ENCODE results near the gene PAX9. TPM values are rescaled to one million over a fixed set of nuclear protein-coding genes. Genes with fewer than 3 reads are reported as not detected.

Gene PAX9
- total and polyA plus RNA-seq, 2 donors from 2014 or later: 0.19 TPM; not detected in 1

GRCh38 chr14:36666416-36667206, 5.0 kb downstream of the PAX9 start:
- FAIRE-seq: no peak
- DNase-seq: peak; percentile 11 to 58 (median 39)
- intact Hi-C loops (cut with DNase I): no loop called here

GRCh38 chr14:36667679-36668078, 6.0 kb downstream of the PAX9 start:
- Histone ChIP-seq H3K9me3 (ENCODE audit: control insufficient read depth in 2 of 3, insufficient read depth in 1 of 3, low read length in 3 of 3) (no peaks in the 10 kb centered on the region), H3K4me1 (ENCODE audit: control insufficient read depth in 2 of 3, insufficient read depth in 2 of 3, low read depth in 1 of 3, low read length in 3 of 3) (peaks cover 0 to 10% (median 0%) of the 10 kb centered on the region in 3 donors), H3K27me3 (ENCODE audit: control insufficient read depth, insufficient read depth, low read length) (peaks cover 73% of the 10 kb centered on the region), H3K9ac (ENCODE audit: low read length in 3 of 3) (no peak overlapping the region), H3K4me3 (ENCODE audit: low read length in 3 of 3) (no peak overlapping the region), H3K27ac (ENCODE audit: low read depth in 2 of 2, low read length in 2 of 2) (no peak overlapping the region), H3K36me3 (ENCODE audit: control insufficient read depth in 2 of 3, insufficient read depth in 3 of 3, low read length in 3 of 3) (no peaks in the 10 kb centered on the region)
- peak in 1 of 5 donors; percentile 21 for DNase-seq
- no peak for FAIRE-seq
- intact Hi-C loops (cut with DNase I): no loop called here
- TF ChIP-seq CTCF (IDR thresholded peaks at IDR 0.05; ENCODE audit: borderline replicate concordance, extremely low read depth, insufficient read depth): no peak

More at GRCh38 chr14:36666416-36667206, 5.0 kb downstream of the PAX9 start:
- no peak overlapping the region for H3K27ac ChIP-seq (ENCODE audit: low read depth in 2 of 2, low read length in 2 of 2)
- no peak overlapping the region for H3K4me3 ChIP-seq (ENCODE audit: low read length in 3 of 3)
- no peak for TF ChIP-seq CTCF (IDR thresholded peaks at IDR 0.05; ENCODE audit: borderline replicate concordance, extremely low read depth, insufficient read depth)
- peaks cover 0 to 14% (median 0%) of the 10 kb centered on the region in 3 donors for H3K4me1 ChIP-seq (ENCODE audit: control insufficient read depth in 2 of 3, insufficient read depth in 2 of 3, low read depth in 1 of 3, low read length in 3 of 3)
- H3K9me3 ChIP-seq (ENCODE audit: control insufficient read depth in 2 of 3, insufficient read depth in 1 of 3, low read length in 3 of 3): no peaks in the 10 kb centered on the region
- H3K9ac ChIP-seq (ENCODE audit: low read length in 3 of 3): no peak overlapping the region
- H3K27me3 ChIP-seq (ENCODE audit: control insufficient read depth, insufficient read depth, low read length): peaks cover 74% of the 10 kb centered on the region
- H3K36me3 ChIP-seq (ENCODE audit: control insufficient read depth in 2 of 3, insufficient read depth in 3 of 3, low read length in 3 of 3): no peaks in the 10 kb centered on the region

- Histone ChIP-seq H3K9ac (ENCODE audit: low read length in 3 of 3) (no peak overlapping the region), H3K4me1 (ENCODE audit: control insufficient read depth in 2 of 3, insufficient read depth in 2 of 3, low read depth in 1 of 3, low read length in 3 of 3) (peaks cover 0 to 3% (median 0%) of the 10 kb centered on the region in 3 donors), H3K27ac (ENCODE audit: low read depth in 2 of 2, low read length in 2 of 2) (no peak overlapping the region), H3K9me3 (ENCODE audit: control insufficient read depth in 2 of 3, insufficient read depth in 1 of 3, low read length in 3 of 3) (no peaks in the 10 kb centered on the region), H3K27me3 (ENCODE audit: control insufficient read depth, insufficient read depth, low read length) (peaks cover 55% of the 10 kb centered on the region), H3K4me3 (ENCODE audit: low read length in 3 of 3) (no peak overlapping the region), H3K36me3 (ENCODE audit: control insufficient read depth in 2 of 3, insufficient read depth in 3 of 3, low read length in 3 of 3) (no peaks in the 10 kb centered on the region)
- DNase-seq (no peak), FAIRE-seq (no peak)
- intact Hi-C loops (cut with DNase I): no loop called here
- TF ChIP-seq CTCF (IDR thresholded peaks at IDR 0.05; ENCODE audit: borderline replicate concordance, extremely low read depth, insufficient read depth): no peak
Observed at GRCh38 chr14:36671149-36671548, 9.5 kb downstream of the PAX9 start.
